ENCODE results near the gene TAOK1. TPM values are rescaled to one million over a fixed set of nuclear protein-coding genes. Genes with fewer than 3 reads are reported as not detected.

TAOK1 gene
- total RNA-seq, 4 donors from 2014 or later, result 57.9 to 72.2 (median 65.1) TPM

- peaks cover 0 to 67% of the 10 kb centered on the region in 2 donors for H3K36me3 ChIP-seq
- TF ChIP-seq POLR2A (IDR thresholded peaks at IDR 0.05) (no peak), POLR2AphosphoS5 (IDR thresholded peaks at IDR 0.05) (no peak), EP300 (IDR thresholded peaks at IDR 0.05) (no peak)
- TF ChIP-seq, protein P1, sequence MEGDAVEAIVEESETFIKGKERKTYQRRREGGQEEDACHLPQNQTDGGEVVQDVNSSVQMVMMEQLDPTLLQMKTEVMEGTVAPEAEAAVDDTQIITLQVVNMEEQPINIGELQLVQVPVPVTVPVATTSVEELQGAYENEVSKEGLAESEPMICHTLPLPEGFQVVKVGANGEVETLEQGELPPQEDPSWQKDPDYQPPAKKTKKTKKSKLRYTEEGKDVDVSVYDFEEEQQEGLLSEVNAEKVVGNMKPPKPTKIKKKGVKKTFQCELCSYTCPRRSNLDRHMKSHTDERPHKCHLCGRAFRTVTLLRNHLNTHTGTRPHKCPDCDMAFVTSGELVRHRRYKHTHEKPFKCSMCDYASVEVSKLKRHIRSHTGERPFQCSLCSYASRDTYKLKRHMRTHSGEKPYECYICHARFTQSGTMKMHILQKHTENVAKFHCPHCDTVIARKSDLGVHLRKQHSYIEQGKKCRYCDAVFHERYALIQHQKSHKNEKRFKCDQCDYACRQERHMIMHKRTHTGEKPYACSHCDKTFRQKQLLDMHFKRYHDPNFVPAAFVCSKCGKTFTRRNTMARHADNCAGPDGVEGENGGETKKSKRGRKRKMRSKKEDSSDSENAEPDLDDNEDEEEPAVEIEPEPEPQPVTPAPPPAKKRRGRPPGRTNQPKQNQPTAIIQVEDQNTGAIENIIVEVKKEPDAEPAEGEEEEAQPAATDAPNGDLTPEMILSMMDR (IDR thresholded peaks at IDR 0.05), result no peak
These were observed 183.9 kb downstream of the TAOK1 start for GRCh38 chr17:29573871-29574731.

DNA sequence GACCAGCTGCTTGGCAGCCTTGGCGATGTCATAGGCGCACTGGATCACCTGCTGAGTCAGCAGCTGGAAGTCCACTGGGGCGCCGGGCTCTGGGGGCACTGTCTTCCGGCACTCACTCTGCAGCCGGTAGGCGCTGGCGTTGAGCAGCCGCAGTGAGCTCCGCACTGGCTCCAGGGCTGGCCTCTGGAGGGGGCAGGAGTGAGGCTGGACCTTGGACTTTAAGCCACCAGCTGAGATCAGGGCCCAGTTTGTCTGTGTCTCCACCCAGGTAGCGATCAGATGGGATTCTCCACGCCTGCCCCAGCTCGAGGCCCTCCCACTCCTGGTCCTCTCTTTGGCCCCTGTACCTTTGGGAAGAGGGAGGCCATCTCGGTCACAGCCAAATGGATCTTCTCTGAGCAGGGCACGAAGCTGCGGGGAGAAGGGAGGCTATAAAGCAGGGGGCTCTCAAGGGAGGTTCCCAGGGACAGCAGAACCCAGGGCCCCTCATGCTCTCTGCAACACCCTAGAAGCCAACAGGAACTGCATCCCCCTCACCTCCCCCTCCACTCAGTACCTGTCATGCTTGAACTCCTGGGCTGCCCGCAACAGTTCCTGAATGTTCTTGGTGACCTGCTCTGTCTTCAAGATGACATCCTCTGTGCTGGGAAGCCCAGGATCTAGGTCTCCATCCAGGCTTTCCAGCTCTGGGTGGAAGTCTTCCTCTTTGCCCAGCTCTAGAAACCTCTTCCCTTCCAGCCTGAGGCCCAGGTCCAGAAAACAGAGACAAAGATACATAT is 184.8 kb downstream of the TAOK1 start:
- Histone ChIP-seq H3K9me3 (no peaks in the 10 kb centered on the region), H3K27ac (no peak overlapping the region), H3K4me1 (peaks cover 0 to 53% (median 15%) of the 10 kb centered on the region in 3 donors), H3K36me3 (peaks cover 0 to 75% of the 10 kb centered on the region in 2 donors), H3K4me3 (no peak overlapping the region), H3K27me3 (no peaks in the 10 kb centered on the region)
- no peak for ATAC-seq
- TF ChIP-seq EP300 (IDR thresholded peaks at IDR 0.05) (no peak), POLR2A (IDR thresholded peaks at IDR 0.05) (no peak), POLR2AphosphoS5 (IDR thresholded peaks at IDR 0.05) (no peak)
- TF ChIP-seq, protein P1 (IDR thresholded peaks at IDR 0.05), result no peak
- no CpG with 5 or more reads among the region's 17 CpGs for WGBS, 2 donors (ENCODE audit: low coverage in 1 of 2)

More at GRCh38 chr17:29573871-29574731, 183.9 kb downstream of the TAOK1 start:
- H3K9me3 ChIP-seq, result no peaks in the 10 kb centered on the region
- ATAC-seq, result no peak
- peaks cover 0 to 60% (median 19%) of the 10 kb centered on the region in 3 donors for H3K4me1 ChIP-seq
- H3K27me3 ChIP-seq, result no peaks in the 10 kb centered on the region
- WGBS, 2 donors (ENCODE audit: low coverage in 1 of 2), result 73 to 79% methylated on average over 3 to 8 of the region's 14 CpGs
- no peak overlapping the region for H3K4me3 ChIP-seq
- H3K27ac ChIP-seq, result no peak overlapping the region

GRCh38 chr17:29575511-29576213 is 185.5 kb downstream of the TAOK1 start:
- Histone ChIP-seq H3K9me3 (no peaks in the 10 kb centered on the region), H3K4me1 (peaks cover 0 to 54% (median 15%) of the 10 kb centered on the region in 3 donors), H3K4me3 (no peak overlapping the region), H3K36me3 (peaks cover 0 to 81% of the 10 kb centered on the region in 2 donors), H3K27me3 (no peaks in the 10 kb centered on the region), H3K27ac (no peak overlapping the region)
- TF ChIP-seq EP300 (IDR thresholded peaks at IDR 0.05) (no peak), POLR2A (IDR thresholded peaks at IDR 0.05) (no peak), POLR2AphosphoS5 (IDR thresholded peaks at IDR 0.05) (no peak)
- TF ChIP-seq, protein P1 (IDR thresholded peaks at IDR 0.05), result no peak
- ATAC-seq, result no peak
- 60% methylated on average over 1 of the region's 28 CpGs; no CpG with 5 or more reads in 1 of the 2 donors for WGBS, 2 donors (ENCODE audit: low coverage in 1 of 2)

GRCh38 chr17:29576214-29577000 is 186.2 kb downstream of the TAOK1 start:
- TF ChIP-seq POLR2AphosphoS5 (IDR thresholded peaks at IDR 0.05) (no peak), POLR2A (IDR thresholded peaks at IDR 0.05) (no peak), EP300 (IDR thresholded peaks at IDR 0.05) (no peak)
- TF ChIP-seq, protein P1 (IDR thresholded peaks at IDR 0.05), result no peak
- Histone ChIP-seq H3K27me3 (no peaks in the 10 kb centered on the region), H3K4me1 (peaks cover 0 to 54% (median 15%) of the 10 kb centered on the region in 3 donors), H3K36me3 (peaks cover 0 to 88% of the 10 kb centered on the region in 2 donors), H3K4me3 (no peak overlapping the region), H3K27ac (no peak overlapping the region), H3K9me3 (no peaks in the 10 kb centered on the region)
- WGBS, 2 donors (ENCODE audit: low coverage in 1 of 2), result no CpG with 5 or more reads among the region's 37 CpGs
- ATAC-seq, result no peak
